Stimulated activated CD4-positive, alpha-beta T cell treated with anti-CD3 and anti-CD28 coated beads, Interleukin-15, amount 100 ng/mL, for 48 hours (primary cell): ENCODE data around the gene NKIRAS2.

Source experiments
- DNase-seq, 2 donors: peaks; one replicate each; pipeline ENCODE4 v3.0.0-alpha.2; 2020; ENCODE audit warnings: low read depth in 2 of 2

The NKIRAS2 gene

DNA sequence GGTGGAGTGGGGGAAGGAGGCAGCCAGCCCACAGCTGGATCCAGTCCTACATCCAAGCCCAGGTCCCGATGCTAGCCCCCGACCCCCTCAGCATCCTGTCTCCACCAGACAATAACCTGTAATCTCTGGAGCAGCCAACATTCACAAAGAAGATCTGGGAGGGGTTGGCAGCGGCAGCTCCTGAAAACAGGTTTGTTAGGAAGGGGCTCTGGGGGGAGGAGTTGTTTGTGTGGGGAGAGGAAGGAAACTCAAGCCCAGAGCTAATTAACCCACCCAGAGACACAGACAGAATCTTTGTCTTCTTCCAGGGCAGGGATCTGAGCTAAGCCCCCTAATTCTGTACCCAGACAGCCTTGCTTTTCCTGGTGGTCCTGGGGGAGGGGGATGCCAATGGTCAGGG, 35.1 kb downstream of the NKIRAS2 start:
- no peak for DNase-seq

DNA sequence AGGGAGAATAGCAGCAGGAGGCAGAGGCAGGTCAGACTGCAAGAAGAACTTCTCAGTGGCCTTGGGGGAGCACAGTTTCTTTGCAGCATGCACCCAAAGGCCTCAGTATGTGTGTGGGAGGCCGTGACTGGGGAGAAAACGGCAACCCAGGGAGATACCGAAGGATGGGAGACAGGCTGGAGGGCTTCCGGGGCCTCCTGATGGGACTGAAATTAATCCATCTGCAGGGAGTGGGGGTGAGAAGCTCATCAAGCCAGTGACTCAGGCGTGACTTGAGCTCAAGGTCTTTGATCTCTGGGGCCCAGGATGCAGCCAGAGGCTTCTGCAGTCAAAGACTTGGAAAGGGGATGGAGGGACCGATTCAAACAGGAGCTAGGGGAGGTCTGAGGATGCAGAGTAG, 35.6 kb downstream of the NKIRAS2 start:
- DNase-seq: no peak

DNA sequence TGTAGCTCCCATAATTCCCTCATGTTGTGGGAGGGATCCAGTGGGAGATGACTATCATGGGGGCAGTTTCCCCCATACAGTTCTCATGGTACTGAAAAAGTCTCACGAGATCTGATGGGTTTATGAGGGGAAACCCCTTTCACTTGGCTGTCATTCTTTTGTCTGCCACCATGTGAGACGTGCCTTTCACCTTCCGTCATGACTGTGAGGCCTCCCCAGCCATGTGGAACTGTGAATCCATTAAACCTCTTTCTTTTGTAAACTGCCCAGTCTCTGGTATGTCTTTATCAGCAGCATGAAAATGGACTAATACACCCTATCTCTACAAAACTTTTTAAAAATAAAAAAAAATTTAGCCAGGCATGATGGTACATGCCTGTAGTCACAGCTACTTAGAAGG, 36.7 kb downstream of the NKIRAS2 start:
- DNase-seq: no peak

DNA sequence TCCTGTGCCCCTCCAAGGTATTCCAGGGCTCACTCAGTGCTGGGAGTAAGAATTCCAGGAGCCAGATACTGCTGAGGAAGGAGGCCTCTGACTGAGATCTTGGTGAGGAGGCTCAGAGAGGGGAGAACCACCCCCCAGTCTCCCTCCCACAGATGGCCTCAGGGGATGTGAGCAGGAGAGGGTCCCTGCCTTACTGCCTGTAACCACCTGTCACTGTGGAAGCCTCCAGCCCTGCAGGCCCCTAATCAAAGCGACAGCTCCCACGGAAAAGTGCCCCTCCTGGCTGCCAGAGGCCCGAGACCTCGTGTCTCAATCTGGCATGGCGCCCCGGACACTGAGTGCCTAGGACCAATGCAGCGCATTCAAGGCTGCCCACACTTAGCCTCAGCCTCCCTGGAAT, 38.2 kb downstream of the NKIRAS2 start:
- DNase-seq: no peak

DNA sequence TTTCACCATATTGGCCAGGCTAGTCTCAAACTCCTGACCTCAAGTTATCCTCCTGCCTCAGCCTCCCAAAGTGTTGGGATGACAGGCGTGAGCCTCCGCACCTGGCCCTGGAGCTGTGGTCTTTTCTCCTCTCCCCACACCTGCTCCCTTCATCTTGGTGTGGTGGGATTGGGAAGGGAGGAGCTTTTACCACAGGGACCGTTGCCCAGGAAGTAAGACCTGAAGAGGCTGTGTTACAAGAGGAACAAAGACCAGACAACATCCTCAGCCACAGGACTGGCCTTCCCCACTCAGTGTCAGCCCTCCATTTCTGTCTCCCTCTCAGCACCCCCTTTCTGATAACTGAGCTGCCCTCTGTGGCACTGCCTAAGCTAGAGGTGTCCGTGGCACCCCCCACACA, 39.9 kb downstream of the NKIRAS2 start:
- no peak for DNase-seq

DNA sequence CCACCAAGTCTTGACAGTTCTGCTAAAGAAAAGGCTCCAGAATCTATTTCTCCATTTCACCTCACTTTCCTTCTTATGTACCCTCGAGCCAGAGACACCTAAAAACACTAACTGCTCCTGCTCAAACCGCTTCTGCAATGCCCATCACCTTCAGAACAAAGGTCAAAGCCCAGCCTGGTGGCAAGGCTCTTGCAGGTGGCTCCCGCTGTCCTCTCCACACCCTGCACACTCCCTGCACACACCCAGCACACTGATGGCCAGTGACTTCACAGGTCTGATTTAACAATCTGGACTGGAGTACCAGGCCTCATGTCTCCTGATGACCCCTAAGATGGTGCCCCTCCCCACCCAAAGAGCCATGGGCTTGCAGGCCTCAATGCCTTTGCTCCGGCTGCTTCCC, 40.3 kb downstream of the NKIRAS2 start:
- no peak for DNase-seq

DNA sequence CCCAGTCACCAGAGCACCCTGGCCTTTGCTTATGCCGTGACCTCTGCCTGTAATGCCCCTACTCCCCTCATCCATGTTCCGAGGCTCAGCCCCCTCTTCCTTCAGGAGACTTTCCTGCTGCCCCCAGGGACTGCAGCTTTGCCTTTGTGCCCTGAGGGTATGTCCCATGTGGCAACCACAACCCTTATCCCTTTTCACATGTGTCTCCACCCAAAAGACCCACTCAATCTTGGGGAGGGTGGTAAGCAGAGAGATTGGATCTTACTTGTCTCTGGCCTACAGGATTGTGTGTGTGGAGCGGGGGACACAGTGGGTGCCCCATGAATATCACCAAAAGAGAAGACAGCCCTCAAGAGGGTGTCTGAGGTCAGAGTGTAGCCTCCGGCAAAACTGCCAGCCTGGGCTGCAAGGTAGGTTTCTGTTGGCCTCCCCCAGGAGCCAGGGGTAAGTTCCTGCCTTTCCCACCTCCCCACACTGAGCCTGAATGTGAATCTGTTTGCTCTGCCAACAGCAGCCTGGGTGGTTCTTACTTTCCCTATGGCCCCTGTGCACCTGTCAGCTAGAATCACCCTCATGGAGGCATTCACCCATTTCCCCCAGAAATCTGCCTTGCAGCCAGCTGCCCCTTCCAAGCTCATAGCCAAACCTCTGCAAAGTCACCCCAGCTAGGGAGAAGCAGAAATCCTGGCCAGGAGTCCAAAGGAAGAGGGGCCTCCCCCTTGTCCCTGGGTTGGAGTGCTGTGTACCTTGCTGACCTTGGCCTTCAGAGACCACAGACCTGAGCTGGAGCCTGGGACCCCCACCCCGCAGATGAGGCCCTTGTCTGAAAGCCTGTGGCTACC, 42.0 kb downstream of the NKIRAS2 start:
- DNase-seq: no peak

DNA sequence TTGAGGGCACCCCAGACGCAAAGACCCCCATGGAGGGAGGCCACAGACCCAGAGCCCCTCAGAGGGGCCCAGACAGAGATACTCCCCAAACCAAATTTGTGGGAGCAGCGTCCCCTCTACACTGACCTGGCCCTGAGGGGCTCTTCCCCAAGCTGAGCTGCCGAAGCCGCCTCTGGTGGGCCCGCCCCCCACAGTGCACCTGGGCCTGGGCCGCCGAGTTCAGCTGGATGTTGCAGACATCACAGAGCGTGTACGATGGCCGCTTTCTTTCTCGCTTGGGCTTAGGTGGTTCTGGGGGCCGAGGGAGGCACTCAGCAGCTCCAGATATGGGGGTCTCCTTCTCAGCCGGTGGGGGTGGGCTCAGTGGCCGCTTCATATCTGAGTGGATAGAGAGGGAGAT, 42.8 kb downstream of the NKIRAS2 start:
- no peak for DNase-seq

DNA sequence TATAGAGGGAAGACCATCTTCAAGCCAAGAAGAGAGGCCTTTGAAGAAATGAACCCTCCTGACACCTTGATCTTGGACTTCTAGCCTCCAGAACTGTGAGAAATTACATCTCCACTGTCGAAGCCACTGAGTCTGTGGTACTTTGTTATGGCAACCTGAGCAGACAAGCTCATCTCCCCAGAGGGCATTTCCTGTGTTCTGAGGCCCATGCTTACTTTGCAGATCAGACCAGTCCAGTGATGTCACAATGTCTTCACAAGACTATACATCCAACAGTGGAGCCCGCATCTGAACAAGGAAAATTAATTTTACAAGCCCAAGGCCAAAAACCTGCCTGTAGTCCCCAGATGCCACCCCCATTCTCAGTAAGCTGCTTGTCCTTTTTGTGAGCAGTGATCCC, 45.3 kb downstream of the NKIRAS2 start:
- DNase-seq: no peak

DNA sequence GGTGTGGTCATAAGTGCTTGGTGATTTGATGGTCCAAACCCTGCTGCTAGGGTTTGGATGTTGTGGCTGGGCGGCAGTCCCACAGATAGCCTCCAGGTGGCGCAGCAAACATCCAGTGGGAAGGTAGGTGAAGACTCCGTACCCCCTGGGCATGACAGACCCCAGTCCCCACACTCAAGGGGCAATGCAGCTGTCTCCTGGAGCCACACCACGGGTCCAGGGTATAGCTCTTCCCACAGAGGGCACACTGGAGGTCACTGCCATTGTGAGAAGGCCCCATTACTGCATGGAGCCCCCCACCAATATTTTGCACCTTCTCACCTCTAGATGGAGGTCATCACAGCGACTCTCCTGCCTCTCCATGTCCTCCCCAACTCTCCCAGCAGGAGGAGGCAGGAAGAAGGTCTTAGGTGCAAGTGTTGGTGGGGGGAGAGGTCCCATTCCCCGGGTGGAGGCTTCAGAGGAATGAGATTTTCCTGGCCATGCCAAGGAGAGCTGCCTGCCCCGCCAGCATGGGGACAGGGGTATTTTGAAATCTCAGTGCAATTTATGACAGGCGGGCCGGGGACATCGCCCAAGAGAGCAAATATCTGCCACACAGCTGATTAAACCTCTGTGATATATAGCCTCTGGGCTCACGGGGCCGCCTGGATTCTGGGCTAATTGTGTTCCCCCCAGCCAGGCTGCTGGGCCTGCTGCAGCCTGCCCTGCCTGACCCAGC, 47.6 kb downstream of the NKIRAS2 start:
- peak; percentile 35 to 67 for DNase-seq

DNA sequence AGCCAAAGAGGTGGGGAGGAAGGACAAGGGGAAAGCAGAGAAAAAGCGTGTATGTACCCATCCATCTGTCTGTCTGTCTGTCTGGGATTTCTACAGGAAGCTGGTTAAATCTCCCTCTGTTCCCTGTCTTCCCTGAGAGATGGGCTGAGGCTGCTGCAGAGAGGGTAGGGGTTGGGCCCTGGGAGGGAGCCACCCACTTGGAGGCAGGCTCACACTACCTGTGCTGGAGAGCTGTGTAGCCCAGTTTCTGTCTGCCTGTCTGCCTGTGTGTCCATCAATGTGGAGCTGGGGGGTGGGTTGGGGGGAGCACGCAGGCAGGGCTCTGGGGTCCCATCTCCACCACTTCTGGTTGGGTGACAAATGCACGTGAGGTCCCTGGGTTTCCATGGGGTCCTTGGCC, 49.1 kb downstream of the NKIRAS2 start:
- no peak for DNase-seq

DNA sequence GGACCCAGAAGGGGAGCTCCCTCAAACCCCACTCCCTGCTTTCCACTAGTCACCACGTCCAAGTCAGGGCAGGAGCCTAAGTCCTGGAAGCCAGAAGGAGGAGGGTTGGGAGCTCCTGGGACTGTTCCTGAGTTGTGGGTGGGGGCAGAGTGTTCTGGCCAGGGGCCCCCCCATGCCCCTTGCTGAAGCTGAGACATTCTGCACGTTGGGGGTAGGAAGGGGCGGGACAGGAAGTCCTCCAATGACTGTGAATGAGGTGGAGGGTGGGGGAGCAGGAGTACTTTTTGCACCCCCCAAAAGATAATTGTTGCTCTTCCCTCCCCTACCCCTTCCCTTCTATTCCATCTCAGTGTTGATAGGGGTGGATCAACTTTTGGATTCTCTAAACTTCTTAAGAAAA, 51.9 kb downstream of the NKIRAS2 start:
- DNase-seq: no peak

DNA sequence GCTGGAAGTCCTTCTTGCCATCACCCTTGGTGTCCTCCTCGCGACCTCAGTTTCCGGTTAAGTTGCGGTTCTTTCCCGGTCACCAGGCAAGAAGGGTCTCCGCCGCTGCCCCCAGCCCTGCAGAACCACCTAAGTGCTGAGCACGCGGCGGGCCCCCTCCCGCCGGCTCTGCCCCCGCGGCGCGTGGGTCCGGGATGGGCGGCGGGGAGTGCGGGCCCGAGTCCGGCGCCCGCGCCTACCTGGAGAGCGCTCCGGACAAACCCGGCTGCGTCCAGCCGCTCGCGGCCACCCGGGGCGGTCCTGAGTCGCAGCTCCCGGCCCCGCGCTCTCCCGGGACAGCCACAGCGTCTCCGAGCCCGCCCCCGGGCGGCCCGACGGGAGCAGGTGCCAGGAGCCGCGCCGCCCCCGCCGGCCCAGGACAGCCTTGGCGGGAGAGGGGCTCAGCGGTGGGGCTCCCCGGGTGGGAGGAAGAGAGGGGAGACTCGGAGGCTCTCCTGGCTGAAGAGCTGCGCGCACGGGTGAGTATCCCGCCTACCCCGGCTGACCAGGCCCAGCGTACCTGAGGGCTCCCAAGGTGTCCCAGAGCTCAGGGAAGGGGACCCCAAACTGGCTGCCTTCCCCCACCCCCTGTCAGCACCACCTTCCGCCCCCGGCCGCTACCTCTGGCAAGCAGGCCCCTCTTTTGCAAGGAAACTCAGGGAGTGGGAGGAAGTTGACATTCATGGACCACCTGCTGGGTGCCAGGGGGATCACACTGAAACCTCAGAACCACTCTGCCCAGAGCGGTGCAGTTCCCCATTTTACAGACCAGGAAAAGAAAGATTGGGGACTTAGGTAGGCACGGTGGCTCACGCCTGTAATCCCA, 52.7 kb downstream of the NKIRAS2 start:
- DNase-seq: no peak
